Measurements from ENCODE around the gene CASP1. TPM values are rescaled to one million over a fixed set of nuclear protein-coding genes. Genes with fewer than 3 reads are reported as not detected.

The CASP1 gene
- total and polyA plus RNA-seq, 10 of the 15 experiments (the other 5 are each of a cell fraction or from before 2014, with no cell fraction given): 9.0 to 39.7 (median 17.6) TPM

DNA sequence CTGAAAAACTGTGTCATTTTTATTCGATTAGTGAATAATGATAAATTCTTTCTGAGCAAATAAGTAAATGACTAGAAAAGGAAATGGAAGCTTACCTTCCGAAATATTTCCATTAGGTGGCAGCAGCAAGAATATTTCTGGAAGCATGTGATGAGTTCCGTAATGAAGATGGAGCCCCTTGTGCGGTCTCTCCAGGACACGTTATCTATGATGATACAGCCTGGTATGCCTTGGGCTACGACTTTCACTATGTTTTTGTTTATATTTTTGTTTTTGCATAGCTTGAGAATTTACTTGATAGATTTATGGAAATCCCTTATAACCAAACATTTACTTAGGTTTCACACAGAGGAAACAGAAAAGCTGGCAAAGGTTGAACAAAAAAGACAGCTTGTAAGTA, 37.7 kb downstream of the CASP1 start:
- Histone ChIP-seq H3K27ac (ENCODE audit: control insufficient read depth, insufficient read depth) (no peak overlapping the region), H3K4me3 (no peak overlapping the region), H3K4me2 (ENCODE audit: control insufficient read depth, insufficient read depth) (no peak overlapping the region), H3K9me3 (replicated peaks; ENCODE audit: control insufficient read depth, insufficient read depth, low read length) (no peaks in the 10 kb centered on the region), H3K9ac (ENCODE audit: control insufficient read depth, insufficient read depth, low read length) (no peak overlapping the region), H3K79me2 (ENCODE audit: control insufficient read depth, insufficient read depth, low read length) (no peaks in the 10 kb centered on the region), H3K36me3 (ENCODE audit: control insufficient read depth in 2 of 2, insufficient read depth in 2 of 2, low read length in 1 of 2) (no peaks in the 10 kb centered on the region), H3K4me1 (ENCODE audit: control insufficient read depth, insufficient read depth, low read length) (no peaks in the 10 kb centered on the region), H2AFZ (ENCODE audit: control insufficient read depth, low read depth, low read length) (no peak overlapping the region), H3K27me3 (replicated peaks in 1 of 2; ENCODE audit: control insufficient read depth in 2 of 2, insufficient read depth in 2 of 2, low read length in 1 of 2) (no peaks in the 10 kb centered on the region), H4K20me1 (ENCODE audit: control insufficient read depth, insufficient read depth) (no peaks in the 10 kb centered on the region)
- WGBS (ENCODE audit: insufficient coverage, insufficient replicate concordance, low lambda C conversion rate, missing lambda C conversion rate): 37% methylated on average over 6 of the region's 6 CpGs
- in situ Hi-C loops (cut with MboI): no loop called here
- RAD21 ChIA-PET (ENCODE audit: unreplicated experiment): no interaction called here
- ATAC-seq (no peak), DNase-seq (ENCODE audit: low read depth, low spot score) (no peak), FAIRE-seq (no peak)
- SMC1A ChIA-PET (ENCODE audit: uncharacterized antibody, unreplicated experiment): interaction anchor here (1.1 kb wide), 1 partner anchor 8 kb away, joined by 4 read pairs; no protein-coding TSS in a partner anchor
- CTCF ChIA-PET: interaction anchor here (0.6 to 1.6 kb wide), 3 partner anchors 46 to 387 kb away, joined by 3 to 4 read pairs (median 3); no protein-coding TSS in a partner anchor
- TF ChIP-seq HDAC2 (IDR thresholded peaks at IDR 0.05): no peak
- no peak for TF ChIP-seq NBN (IDR thresholded peaks at IDR 0.05)
- TF ChIP-seq, protein P1, sequence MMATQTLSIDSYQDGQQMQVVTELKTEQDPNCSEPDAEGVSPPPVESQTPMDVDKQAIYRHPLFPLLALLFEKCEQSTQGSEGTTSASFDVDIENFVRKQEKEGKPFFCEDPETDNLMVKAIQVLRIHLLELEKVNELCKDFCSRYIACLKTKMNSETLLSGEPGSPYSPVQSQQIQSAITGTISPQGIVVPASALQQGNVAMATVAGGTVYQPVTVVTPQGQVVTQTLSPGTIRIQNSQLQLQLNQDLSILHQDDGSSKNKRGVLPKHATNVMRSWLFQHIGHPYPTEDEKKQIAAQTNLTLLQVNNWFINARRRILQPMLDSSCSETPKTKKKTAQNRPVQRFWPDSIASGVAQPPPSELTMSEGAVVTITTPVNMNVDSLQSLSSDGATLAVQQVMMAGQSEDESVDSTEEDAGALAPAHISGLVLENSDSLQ (IDR thresholded peaks at IDR 0.05): no peak
- TF ChIP-seq ASH2L (IDR thresholded peaks at IDR 0.05; ENCODE audit: borderline replicate concordance, low read depth): no peak
- TF ChIP-seq, protein P2, sequence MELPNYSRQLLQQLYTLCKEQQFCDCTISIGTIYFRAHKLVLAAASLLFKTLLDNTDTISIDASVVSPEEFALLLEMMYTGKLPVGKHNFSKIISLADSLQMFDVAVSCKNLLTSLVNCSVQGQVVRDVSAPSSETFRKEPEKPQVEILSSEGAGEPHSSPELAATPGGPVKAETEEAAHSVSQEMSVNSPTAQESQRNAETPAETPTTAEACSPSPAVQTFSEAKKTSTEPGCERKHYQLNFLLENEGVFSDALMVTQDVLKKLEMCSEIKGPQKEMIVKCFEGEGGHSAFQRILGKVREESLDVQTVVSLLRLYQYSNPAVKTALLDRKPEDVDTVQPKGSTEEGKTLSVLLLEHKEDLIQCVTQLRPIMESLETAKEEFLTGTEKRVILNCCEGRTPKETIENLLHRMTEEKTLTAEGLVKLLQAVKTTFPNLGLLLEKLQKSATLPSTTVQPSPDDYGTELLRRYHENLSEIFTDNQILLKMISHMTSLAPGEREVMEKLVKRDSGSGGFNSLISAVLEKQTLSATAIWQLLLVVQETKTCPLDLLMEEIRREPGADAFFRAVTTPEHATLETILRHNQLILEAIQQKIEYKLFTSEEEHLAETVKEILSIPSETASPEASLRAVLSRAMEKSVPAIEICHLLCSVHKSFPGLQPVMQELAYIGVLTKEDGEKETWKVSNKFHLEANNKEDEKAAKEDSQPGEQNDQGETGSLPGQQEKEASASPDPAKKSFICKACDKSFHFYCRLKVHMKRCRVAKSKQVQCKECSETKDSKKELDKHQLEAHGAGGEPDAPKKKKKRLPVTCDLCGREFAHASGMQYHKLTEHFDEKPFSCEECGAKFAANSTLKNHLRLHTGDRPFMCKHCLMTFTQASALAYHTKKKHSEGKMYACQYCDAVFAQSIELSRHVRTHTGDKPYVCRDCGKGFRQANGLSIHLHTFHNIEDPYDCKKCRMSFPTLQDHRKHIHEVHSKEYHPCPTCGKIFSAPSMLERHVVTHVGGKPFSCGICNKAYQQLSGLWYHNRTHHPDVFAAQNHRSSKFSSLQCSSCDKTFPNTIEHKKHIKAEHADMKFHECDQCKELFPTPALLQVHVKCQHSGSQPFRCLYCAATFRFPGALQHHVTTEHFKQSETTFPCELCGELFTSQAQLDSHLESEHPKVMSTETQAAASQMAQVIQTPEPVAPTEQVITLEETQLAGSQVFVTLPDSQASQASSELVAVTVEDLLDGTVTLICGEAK (IDR thresholded peaks at IDR 0.05; ENCODE audit: borderline replicate concordance): no peak
- intact Hi-C loops (cut with micrococcal nuclease; ENCODE audit: unreplicated experiment): no loop called here
- POLR2A ChIA-PET: no interaction called here
- no TSS peak for BruUV-seq (replicated peaks)
